HT1080 (cell line): ENCODE results near the gene CNBP. TPM values are rescaled to one million over a fixed set of nuclear protein-coding genes. Genes with fewer than 3 reads are reported as not detected.
A peak's percentile ranks its signal among the peaks of the same experiment; 100 is the strongest.
"Not testable (repeated sequence)": the region's sequence is repeated elsewhere in the genome, so short reads cannot be mapped to it uniquely, and the experiment has no call there.

ENCODE experiments used
- DNase-seq: peaks from one replicate; pipeline ENCODE4 v3.0.0-alpha.2; 2015; ENCODE audit warnings: low read depth
- total RNA-seq: library from RNA; depleted of rRNA; stranded (reverse); fragments of >200 nt; shearing (Covaris generic); gene quantifications from 2 replicates; pipeline ENCODE4 v1.2.3, GENCODE V29; 2014

The CNBP gene
- total RNA-seq, 1 experiment from 2014 or later: 701 TPM

GRCh38 chr3:129185783-129186182 is 2.1 kb upstream of the CNBP start:
- no peak for DNase-seq

GRCh38 chr3:129184784-129185542 is 1.3 kb upstream of the CNBP start:
- DNase-seq: not testable (repeated sequence)

- no peak for DNase-seq
Measured at GRCh38 chr3:129184396-129184657, 631 bp upstream of the CNBP start.

DNA sequence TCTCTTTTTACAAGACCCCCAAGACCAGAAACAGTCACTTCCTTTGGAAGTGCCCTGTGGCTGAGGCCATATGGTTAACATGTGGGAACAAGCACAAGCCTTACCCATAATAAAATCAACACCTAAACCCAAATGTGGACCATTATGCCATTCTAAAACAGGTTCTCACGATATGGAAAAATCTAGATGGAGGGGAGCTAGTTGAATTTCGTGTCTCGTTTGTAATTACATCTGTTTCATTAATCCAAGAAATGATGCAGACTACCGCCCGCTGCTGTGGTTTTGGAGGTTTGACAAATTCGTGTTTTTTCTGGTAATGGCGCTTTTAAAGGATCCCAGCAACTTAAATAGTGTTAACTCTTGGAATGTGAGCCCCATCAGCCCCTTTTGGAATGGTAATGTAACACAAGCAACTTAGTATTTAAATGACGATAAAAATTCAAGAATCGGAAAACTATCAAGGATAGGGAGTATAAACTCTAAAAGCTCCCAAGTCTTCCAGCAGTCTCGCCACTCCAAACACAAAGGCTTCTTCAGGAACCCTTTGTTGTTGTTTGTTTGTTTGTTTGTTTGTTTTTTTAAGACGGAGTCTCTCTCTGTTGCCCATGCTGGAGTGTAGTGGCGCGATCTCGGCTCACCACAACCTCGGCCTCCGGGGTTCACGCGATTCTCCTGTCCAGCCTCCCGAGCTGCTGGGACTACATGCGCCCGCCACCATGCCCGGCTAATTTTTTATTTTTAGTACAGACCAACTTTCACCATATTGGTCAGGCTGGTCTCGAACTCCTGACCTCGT is 1.1 kb downstream of the CNBP start:
- DNase-seq: peak; percentile 63

- no peak for DNase-seq
Measured at GRCh38 chr3:129181819-129182218, 1.9 kb downstream of the CNBP start.

DNA sequence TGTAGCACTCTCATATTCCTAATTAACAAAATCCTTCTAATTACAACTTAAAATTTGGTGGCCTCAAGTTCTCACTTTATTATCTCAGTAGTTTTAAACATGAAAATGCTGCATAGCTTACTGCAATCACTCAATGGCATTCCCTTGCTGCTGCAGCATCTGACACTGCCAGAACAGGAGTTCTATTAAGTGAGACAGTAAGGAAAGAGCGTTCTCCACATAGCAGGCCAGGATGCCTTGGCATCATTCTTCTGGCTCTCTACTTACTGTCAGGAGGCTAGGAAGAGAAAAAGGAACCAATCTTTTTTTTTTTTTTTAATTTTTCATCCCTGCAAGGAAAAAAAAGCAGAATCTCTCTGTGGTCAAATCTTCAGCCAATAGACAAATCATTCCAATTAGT is 3.2 kb downstream of the CNBP start:
- DNase-seq: no peak

DNA sequence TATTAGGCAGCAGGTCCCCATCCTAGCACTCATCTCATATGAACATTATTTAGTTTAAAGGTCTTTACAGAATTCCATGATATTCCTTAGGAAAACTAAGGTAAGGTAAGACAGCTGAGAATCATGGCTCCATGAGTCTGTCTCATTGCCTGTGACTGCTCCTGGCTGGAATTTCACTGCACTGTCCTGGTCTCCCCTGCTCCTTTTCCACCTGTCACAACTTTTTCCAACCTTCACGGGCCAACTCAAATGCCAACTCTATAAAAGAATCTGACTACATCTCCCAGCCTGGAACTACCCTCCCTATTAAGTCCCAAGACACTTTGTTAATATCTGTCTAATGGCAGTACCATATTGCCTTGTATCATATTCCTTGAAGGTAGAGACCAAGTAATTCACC is 7.6 kb downstream of the CNBP start:
- DNase-seq: no peak

DNA sequence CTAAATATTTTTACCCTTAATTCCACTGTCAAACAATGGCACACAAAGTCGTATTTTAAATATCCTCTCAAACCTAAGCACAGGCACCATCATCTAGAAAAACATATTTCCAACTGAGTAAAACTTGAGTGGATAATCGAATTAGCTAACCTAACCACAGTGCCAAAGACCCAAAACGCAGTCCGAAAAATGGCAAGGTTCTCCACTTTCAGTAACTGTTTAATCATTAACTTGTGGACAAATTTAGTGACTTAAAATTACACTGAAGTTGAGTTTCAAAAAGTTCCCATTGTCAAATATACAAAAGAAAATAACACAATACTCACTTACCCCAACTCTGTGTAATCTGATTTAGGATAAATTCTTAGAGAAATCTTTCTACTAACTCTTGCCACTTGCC is 10.0 kb downstream of the CNBP start:
- no peak for DNase-seq

- no peak for DNase-seq
Measured at GRCh38 chr3:129173206-129173605, 10.5 kb downstream of the CNBP start.

DNA sequence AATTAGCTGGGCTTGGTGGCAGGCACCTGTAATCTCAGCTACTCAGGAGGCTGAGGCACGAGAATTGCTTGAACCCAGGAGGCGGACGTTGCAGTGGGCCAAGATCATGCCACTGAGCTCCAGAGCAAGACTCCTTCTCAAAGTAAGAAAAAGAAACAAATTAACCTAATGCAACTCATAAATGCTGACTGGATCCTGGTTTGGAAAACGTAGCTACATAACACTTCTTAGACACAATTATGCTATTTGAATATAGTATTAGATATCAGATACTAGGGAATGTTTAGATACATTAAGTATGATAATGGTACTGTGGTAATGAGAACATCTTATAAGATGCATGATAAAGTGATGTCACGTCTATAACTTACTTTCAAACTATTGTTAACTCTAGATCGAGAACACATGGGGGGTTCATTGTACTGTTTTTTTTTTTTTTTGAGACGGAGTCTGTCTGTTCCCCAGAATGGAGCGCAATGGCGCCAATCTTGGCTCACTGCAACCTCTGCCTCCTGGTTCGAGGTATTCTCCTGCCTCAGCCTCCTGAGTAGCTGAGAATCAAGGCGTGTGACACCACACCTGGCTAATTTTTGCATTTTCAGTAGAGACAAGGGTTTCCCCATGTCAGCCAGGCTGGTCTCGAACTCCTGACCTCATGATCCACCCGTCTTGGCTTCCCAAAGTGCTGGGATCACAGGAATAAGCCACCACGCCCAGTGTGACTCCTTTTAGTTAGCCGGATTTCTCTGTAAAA is 16.9 kb downstream of the CNBP start:
- no peak for DNase-seq

DNA sequence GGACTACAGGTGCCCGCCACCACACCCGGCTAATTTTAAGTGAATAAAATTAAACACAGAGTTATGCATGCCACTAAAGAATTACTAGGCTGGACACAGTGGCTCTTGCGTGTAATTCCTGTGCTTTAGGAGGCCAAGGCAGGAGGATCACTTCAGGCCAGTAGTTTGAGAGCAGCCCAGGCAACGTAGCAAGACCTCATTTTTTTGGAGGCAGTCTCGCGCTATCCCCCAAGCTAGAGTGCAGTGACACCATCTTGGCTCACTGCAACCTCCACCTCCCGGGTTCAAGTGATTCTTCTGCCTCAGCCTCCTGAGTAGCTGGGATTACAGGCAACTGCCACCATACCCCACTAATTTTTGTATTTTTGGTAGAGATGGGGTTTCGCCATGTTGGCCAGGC is 18.1 kb downstream of the CNBP start:
- not testable (repeated sequence) for DNase-seq

DNA sequence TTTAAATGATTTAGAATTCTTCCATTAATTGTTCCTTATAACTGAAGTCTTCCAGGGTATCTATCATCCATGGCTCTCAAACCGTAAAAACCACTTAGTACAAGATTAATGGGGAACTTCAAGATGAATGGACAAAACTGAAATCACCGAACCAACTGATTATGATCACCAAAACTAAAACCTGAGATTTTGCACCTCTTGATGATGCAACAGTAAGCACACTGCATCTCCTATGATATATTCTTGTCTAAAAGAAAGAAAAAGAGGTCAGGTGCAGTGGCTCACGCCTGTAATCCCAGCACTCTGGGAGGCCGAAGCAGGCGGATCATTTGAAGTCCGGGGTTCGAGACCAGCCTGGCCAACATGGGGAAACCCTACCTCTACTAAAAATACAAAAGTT is 19.2 kb downstream of the CNBP start:
- DNase-seq: no peak

DNA sequence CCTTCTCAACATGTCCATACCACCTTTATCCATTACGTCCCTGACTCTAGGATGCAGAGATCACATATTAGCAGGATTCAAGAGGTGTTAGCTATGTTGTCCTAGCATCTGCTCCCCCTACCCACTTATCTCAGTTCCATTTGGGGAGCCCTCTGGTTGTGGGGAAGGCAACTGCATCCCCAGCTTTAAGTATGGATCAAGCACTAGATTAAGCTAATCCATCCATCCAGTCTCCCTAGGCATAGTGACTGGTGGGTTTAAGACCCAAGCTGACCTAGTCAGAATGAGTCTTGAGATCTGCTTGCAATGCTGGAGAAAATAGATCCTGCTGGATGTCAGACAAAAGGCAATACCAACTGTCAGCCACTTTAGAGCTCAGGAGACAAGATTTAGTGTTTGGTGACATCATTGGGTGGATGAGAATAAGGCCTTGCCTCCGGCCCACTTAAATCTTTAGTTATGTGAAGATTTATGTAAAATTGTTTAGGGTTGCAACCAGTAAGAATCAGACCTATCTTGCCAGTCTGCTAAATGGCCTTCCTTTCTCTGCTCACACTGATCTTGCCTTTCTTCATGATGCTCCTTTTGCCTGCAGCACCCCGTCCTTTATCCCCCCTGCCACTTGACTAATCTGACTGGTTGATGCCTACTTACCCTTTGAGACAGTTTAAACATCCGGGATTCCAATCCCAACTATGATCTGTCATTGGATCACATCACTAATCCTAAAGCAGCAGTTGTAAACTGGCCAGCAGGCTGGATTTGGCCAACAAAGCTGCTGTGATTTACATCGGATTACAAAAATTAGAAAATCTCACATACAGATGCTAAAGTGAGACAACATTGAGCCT is 20.7 kb downstream of the CNBP start:
- DNase-seq: peak; percentile 28

DNA sequence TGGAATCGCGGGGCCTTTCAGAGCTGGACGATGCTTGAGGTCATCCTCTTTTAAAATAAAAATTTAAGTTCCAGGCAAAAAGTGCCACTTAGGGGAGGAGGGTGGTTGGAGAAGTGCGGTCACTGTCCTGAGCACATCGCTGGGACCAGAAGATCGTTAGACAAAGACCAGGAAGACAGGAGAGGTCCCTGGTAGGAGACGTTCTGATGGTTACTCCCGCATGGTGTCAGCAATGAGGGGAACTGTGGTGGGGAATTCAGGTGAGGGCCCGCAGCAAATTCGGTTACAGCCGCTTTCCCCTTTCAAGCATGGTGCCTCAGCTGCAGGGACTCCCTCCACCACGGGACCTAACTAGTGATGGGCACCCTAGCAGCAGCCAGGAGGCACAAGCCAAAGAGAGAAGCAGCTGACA is 21.8 kb downstream of the CNBP start:
- DNase-seq: peak; percentile 48

- DNase-seq: peak; percentile 99
Measured at GRCh38 chr3:129160891-129161859, 22.5 kb downstream of the CNBP start, which contains the start of gene ISY1. ISY1 (minus strand) TSS chr3:129161063; CDS start chr3:129160975, 88 bp downstream.

- DNase-seq: no peak
Measured at GRCh38 chr3:129144786-129145185, 38.9 kb downstream of the CNBP start.

DNA sequence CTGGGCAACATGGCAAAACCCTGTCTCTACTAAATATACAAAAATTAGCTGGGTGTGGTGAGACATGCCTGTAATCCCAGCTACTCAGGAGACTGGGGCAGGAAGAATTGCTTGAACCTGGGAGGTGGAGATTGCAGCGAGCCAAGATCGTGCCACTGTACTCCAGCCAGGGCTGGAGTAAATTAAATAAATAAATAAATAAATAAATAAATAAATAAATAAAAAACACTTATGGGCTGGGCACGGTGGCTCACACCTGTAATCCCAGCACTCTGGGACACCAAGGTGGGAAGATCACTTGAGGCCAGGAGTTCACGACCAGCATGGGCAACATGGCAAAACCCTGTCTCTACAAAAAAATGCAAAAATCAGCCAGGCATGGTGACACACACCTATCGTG is 42.7 kb downstream of the CNBP start:
- not testable (repeated sequence) for DNase-seq

GRCh38 chr3:129139911-129140310 is 43.8 kb downstream of the CNBP start:
- no peak for DNase-seq

DNA sequence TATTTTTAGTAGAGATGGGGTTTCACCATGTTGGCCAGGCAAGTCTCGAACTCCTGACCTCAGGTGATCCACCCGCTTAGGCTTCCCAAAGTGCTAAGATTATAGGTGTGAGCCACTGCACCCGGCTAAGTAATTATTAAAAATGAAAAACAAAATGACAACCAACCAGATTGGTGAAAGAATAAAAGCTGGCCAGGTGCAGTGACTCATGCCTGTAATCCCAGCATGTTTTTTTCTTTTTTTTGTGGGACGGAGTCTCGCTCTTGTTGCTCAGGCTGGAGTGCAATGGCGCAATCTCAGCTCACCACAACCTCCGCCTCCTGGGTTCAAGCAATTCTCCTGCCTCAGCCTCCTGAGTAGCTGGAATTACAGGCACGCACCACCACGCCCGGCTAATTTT is 47.4 kb downstream of the CNBP start:
- DNase-seq: not testable (repeated sequence)
